ENCODE measurements around the gene CAMK1D. TPM values are rescaled to one million over a fixed set of nuclear protein-coding genes. Genes with fewer than 3 reads are reported as not detected.

The CAMK1D gene
- total and polyA plus RNA-seq, 2 experiments from 2014 or later: 4.6 to 7.2 TPM

GRCh38 chr10:12605580-12606405 is 256.4 kb downstream of the CAMK1D start:
- Mint-ChIP-seq H3K36me3 (ENCODE audit: low read depth) (no peaks in the 10 kb centered on the region), H3K9me3 (no peaks in the 10 kb centered on the region), H3K4me3 (no peak overlapping the region), H3K4me1 (peaks cover 11% of the 10 kb centered on the region; the same call in 2 of the 3 replicates), H3K27ac (no peak overlapping the region), H3K27me3 (ENCODE audit: insufficient read depth, low read depth, poor library complexity) (peaks cover 3% of the 10 kb centered on the region)
- Histone ChIP-seq H3K79me2 (replicated peaks; ENCODE audit: insufficient read depth) (no peaks in the 10 kb centered on the region), H3K36me3 (ENCODE audit: insufficient read depth) (no peaks in the 10 kb centered on the region), H3K9me2 (ENCODE audit: insufficient read depth) (no peaks in the 10 kb centered on the region), H3K4me1 (ENCODE audit: insufficient read depth) (no peaks in the 10 kb centered on the region), H3K4me2 (no peak overlapping the region), H3K4me3 (no peak overlapping the region), H3K27me3 (ENCODE audit: insufficient read depth) (no peaks in the 10 kb centered on the region), H3K27ac (ENCODE audit: low read depth) (no peak overlapping the region), H3F3A (replicated peaks; ENCODE audit: low read depth) (no peaks in the 10 kb centered on the region), H4K20me1 (replicated peaks; ENCODE audit: insufficient read depth) (no peaks in the 10 kb centered on the region; the same call in 1 of the 2 replicates), H2AFZ (no peak overlapping the region)
- DNase-seq (ENCODE audit: low spot score): no peak
- TF ChIP-seq CREB1 (CRISPR knock-in tag; IDR thresholded peaks at IDR 0.05; ENCODE audit: low read depth) (no peak), NANOG (IDR thresholded peaks at IDR 0.05; ENCODE audit: borderline replicate concordance) (no peak)
- peak; percentile 36 for ATAC-seq

- Mint-ChIP-seq H3K27me3 (ENCODE audit: insufficient read depth, low read depth, poor library complexity) (peaks cover 3% of the 10 kb centered on the region), H3K36me3 (ENCODE audit: low read depth) (no peaks in the 10 kb centered on the region), H3K4me1 (peaks cover 11% of the 10 kb centered on the region; the same call in 2 of the 3 replicates), H3K9me3 (no peaks in the 10 kb centered on the region), H3K4me3 (no peak overlapping the region), H3K27ac (no peak overlapping the region)
- H3K36me3 ChIP-seq (ENCODE audit: insufficient read depth): no peaks in the 10 kb centered on the region
- no peak for DNase-seq (ENCODE audit: low spot score)
- H2AFZ ChIP-seq: no peak overlapping the region
- H3K4me3 ChIP-seq: no peak overlapping the region
- no peaks in the 10 kb centered on the region for H3F3A ChIP-seq (replicated peaks; ENCODE audit: low read depth)
- no peak overlapping the region for H3K4me2 ChIP-seq
- no peaks in the 10 kb centered on the region for H3K9me2 ChIP-seq (ENCODE audit: insufficient read depth)
- no peaks in the 10 kb centered on the region; the same call in 1 of the 2 replicates for H4K20me1 ChIP-seq (replicated peaks; ENCODE audit: insufficient read depth)
- H3K4me1 ChIP-seq (ENCODE audit: insufficient read depth): no peaks in the 10 kb centered on the region
- no peaks in the 10 kb centered on the region for H3K79me2 ChIP-seq (replicated peaks; ENCODE audit: insufficient read depth)
- H3K27me3 ChIP-seq (ENCODE audit: insufficient read depth): no peaks in the 10 kb centered on the region
- H3K27ac ChIP-seq (ENCODE audit: low read depth): no peak overlapping the region
- ATAC-seq: no peak
- TF ChIP-seq CREB1 (CRISPR knock-in tag; IDR thresholded peaks at IDR 0.05; ENCODE audit: low read depth) (no peak), NANOG (IDR thresholded peaks at IDR 0.05; ENCODE audit: borderline replicate concordance) (no peak), CTCF (conservative IDR thresholded peaks at IDR 0.05; ENCODE audit: low read depth in 2 of 2) (no peak), JUNB (IDR thresholded peaks at IDR 0.05; ENCODE audit: unreplicated experiment) (no peak), ZNF462 (CRISPR knock-in tag; IDR thresholded peaks at IDR 0.05) (no peak), ETS1 (IDR thresholded peaks at IDR 0.05) (no peak), ZNF331 (CRISPR knock-in tag; IDR thresholded peaks at IDR 0.05; ENCODE audit: low read depth) (no peak)
Observed at GRCh38 chr10:12606461-12606860, 257.1 kb downstream of the CAMK1D start.
